Fibroblast of skin of back (primary cell): ENCODE results near the gene BCKDHA.
"Not testable (repeated sequence)": the region's sequence is repeated elsewhere in the genome, so short reads cannot be mapped to it uniquely, and the experiment has no call there.

Source experiments
- DNase-seq: peaks from one replicate; pipeline ENCODE4 v3.0.0-alpha.2; 2013

Gene BCKDHA

DNA sequence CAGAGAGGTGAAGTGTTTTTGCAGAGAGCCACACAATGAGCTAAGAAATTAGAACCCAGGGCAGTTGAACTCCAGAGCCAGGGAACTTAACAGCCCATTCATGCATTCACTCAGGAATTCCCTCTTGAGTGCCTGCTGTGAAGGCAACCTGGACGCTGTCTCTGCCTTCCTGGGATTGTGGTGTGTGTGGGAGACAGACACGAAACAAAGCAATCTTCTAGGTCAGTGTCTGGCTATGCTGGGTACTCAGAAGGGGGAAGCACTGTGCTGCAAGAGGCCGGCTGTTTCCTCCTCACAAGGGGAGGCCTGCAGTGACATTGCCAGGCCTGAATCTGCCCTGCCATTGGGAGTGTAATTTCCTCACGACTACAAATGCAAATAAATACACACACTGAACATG, 9.7 kb downstream of the BCKDHA start:
- no peak for DNase-seq

DNA sequence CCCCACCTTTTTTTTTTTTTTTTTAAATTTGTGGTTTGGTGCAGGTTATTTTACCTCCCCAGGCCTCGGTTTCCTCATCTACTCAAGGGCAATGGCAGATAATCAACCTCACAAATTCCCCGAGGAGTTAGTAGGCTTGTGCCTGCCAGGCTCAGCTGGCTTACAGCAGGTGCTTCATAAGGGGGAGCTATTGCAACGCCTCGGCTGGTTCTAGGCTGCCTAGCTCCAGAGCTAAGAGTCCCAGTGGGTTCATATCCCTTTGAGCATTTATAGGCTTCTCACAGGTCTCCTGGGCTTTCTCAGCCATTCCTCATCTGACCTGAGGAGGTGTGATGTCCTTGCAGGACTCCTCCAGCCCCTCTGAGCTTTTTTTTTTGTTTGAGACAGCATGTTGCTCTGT, 10.6 kb downstream of the BCKDHA start:
- DNase-seq = no peak

DNA sequence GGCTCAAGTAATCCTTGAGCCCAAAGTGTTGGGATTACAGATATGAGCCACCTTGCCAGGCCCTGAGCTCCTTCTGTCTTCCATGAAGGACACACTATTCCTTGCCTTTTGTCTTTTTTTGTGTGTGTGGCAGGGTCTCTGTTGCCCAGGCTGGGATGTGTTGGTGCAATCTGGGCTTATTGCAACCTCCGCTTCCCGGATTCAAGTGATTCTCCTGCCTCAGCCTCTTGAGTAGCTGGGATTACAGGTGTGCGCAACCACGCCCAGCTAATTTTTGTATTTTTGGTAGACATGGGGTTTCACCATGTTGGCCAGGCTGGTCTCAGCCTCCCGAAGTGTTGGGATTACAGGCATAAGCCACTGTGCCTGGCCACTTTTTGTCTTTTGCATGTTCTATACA, 11.2 kb downstream of the BCKDHA start:
- not testable (repeated sequence) for DNase-seq

DNA sequence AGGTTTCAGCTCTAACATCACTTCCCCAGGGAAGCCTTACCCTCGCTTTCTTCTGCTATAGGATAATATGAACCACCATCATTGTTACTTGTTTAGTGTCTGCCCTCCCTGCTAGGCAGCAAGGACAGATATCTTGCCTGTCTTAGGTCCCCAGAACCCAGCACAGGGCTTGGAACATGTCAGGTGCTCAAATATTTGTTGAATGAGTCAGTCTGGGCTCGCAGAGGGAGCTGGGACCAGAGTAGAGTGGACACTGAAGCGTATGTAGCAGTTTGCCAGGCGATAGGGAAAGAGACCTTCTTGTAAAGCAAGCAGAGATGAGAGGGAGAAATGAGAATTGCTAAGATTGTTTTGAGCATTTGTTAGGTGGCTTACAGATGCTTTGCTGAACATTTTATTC, 11.7 kb downstream of the BCKDHA start:
- peak; percentile 13 for DNase-seq

DNA sequence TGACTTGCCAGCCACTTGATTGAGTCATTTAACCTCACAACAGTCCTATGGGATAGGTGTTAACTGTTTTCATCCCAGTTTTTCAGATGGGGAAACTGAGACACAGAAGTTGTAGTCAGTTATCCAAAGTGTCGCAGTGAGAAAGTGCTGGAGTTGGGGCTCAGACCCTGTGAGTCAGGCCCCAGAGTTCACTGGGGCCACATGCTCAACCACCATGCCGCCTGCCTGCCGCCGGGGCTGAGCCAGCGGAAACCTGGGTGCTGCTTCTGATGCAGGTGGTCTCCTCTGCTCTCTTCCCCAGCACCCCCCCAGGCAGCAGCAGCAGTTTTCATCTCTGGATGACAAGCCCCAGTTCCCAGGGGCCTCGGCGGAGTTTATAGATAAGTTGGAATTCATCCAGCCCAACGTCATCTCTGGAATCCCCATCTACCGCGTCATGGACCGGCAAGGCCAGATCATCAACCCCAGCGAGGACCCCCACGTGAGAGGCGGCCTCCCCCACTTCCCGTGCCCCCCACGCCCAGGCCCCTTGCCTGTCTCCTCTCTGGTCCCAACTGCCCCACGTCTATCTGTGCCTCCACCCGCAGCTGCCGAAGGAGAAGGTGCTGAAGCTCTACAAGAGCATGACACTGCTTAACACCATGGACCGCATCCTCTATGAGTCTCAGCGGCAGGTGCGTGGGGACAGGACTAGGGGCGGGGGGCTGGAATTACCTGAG, 12.9 kb downstream of the BCKDHA start:
- no peak for DNase-seq

DNA sequence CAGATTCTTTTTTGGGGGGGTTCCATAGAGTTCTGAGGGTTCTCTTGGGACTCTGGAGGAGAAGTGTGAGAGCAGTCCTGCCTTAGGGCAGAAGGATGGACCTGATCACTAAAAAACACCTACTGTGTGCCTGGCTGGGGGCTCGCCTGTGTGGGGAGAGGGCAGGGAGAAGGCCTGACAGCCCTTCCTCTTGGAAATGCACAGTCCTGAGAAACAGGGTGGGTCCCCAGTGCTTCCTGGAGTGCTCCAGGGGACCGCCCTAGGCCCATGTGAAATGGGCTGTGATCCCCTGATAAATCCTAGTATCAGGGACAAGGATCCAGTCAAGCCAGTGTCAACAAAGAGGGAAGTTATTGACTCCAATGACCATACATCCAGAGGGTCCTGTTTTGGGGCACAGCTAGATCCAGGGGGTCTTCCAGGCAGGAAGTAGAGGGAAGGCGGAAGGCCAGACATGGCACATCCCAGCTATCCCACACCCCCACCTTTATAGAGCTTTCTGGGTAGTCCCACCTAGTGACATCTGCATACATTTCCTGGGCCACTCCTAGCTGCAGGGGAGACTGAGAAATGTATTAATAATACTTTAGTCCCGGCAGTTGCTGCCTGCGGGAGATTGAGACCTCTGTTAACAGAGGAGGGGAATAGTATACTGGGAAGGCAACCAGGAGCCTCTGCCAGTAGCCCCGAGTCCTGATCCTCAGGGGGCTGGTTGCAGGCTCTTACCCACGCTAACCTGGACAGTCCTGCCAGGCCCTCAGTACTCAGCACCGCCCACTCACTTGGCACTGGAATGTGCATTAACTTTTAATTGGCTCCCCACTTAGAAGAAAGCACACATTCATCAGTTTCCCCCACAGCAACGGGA, 13.7 kb downstream of the BCKDHA start:
- DNase-seq = no peak

DNA sequence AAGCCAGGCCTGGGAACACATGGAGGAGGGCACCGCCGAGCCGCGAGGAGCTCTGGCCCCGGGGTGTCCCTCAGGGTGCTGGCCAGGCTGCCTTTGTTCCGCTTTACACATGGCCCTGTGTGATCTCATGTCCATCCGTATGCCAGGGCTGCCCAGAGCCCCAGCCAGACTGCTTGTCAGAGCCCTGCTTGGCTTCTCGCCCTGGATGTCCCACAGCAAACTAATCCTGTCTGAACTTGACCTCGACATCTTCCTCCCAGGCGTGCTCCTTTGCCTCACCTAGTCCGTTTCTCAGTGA, 14.3 kb downstream of the BCKDHA start:
- no peak for DNase-seq

DNA sequence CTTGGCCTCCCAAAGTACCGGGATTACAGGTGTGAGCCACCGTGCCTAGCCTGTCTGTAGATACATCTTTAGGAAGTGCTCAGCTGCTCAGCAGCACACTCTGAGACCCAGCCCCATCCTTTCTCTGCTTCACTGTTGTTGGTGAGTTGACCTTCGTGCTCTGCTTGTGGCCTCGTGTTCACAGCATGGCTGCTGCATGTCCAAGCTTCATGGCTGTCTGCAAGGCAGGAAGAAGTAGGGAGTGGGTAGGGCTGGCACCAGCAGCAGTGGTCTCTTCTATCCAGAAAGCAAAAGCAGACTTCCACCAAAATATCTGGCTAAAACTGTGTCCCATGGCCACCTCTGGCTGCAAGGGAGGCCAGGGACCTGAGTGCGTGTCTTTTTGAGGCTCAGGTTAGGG, 15.3 kb downstream of the BCKDHA start:
- no peak for DNase-seq

DNA sequence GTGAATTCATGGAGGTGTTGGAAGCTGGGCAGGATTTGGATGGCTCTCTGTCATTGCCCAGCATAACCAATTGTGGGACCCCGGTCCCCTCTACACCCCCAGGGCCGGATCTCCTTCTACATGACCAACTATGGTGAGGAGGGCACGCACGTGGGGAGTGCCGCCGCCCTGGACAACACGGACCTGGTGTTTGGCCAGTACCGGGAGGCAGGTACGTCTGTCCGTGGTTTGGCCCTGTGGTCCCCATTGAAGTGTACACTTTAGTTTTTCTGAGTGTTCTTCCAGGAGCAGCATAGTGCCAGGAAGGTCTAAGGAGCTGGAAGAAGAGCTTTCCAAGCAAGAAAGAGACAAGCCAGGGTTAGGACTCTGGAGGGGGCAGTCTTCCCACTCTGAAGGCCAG, 16.3 kb downstream of the BCKDHA start:
- DNase-seq = no peak

DNA sequence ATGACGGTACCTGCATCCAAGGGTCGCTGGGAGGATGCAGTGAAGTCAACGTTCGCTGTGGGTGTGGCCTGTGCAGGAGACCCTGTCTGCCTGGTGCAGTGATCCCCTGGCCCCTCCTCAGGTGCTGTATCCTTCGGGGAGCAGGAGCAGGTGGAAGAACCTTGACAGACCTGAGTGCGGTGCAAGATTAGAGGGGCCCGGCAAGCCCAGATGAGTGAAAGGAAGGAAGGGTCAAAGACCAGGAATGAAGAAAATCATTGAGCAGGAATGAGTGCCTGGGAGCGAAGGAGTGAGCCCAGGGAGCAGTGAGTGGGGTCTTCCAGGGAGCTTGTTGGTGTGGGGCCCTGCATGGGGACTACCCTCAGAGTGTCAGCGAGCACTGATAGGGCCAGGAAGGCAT, 16.8 kb downstream of the BCKDHA start:
- DNase-seq = no peak

DNA sequence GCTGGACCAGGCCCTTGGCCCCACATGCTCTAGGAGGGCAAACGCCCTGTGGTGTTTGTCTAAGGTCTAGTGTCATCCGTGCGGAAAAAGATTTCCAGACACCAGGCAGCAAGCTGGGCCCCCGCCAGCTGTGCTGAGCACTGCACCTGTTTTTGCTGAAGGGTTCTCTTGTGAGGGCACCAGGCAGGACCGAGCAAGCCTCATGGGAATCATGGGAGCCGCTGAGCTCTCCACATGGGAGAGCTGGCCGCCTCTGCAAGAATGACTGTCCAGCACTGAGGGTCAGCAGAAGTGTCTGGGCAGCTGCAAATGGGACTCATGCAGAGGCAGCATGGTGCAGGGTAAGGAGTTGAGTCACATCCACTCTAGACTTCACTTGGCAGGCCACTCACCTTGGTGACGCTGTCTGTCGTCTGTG, 17.5 kb downstream of the BCKDHA start:
- DNase-seq = no peak

DNA sequence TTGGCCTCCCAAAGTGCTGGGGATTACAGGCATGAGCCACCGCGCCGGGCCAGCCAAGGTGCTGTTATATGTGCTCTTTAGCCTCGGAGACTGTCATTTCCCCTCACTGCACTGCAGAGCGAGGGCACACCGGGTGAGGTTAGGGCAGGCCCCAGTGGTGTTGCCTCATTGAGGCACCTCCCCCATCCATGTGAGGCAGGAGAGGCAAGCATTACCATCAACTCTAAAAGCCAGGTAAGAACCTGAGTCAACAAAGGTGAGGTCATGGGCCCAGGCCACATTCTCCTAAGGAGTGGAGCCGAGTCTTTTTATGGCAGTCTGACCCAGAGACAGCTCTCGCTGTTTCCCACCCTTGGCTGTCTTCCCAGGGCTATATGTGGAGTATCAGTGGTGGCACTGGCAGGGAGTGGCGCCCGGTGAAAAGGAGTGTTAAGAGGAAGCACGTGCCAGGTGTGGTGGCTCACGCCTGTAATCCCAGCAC, 18.6 kb downstream of the BCKDHA start:
- no peak for DNase-seq

DNA sequence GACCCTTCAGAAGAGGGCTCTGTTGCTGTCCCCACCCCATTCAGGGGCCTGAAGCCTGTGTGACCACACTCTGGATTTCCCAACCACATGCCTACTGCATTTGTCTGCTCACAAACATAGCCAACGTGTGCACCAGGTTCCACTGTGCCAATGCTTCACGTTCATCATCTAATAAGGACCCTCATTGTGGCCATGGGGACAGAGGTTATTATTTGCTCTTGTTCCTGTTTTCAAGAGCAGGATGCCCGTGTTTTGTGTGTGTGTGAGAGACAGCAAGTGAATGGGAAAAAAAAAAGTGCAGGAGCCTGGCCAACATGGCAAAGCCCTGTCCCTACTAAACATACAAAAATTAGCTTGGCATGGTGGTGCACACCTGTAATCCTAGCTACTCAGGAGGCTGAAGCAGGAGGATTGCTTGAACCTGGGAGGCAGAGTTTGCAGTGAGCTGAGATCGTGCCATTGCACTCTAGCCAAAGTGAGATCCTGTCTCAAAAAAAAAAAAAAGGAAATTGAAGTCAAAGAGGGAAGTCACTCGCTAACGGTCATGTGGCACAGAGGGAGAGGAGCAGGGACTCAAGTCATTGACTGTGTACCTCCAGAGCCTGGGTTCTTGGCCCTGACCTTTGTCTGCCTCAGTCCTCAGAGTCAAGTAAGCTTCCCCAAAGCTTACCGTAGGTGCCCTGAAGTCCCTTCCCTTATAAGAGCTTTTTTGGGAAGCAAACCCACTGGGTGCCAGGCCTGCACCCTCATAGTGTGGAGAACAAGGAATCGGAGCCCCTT, 22.7 kb downstream of the BCKDHA start:
- no peak for DNase-seq

DNA sequence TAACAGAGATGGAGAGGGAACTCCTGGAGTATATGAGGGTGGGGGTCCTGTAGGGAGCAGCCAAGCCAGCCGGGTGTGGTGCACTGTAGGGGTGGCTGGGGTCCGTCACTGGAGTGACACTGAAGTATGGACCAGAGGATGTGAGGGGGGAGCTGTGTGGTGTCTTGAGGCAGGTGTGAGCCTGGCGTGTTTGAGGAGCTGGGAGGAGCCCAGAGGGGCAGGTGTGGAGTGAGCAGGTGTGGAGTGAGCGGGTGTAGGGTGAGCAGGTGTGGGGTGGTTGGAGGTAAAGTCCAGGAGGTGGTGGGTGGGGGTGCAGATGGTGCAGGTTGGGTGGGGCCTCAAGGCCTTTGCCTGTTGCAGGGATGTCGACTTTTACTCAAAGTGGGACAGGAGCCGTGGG, 23.7 kb downstream of the BCKDHA start:
- DNase-seq = no peak

DNA sequence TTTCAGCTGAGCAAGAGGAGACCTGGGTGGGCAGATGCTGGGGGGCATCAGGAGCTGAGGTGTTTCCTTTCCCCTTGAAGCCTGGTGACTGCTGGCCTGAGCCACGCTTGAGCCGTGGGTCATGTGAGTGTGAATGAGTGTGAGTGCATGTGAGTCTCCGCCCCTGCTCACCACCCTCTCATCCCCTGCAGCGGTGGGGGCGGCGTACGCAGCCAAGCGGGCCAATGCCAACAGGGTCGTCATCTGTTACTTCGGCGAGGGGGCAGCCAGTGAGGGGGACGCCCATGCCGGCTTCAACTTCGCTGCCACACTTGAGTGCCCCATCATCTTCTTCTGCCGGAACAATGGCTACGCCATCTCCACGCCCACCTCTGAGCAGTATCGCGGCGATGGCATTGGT, 24.4 kb downstream of the BCKDHA start:
- DNase-seq = no peak

DNA sequence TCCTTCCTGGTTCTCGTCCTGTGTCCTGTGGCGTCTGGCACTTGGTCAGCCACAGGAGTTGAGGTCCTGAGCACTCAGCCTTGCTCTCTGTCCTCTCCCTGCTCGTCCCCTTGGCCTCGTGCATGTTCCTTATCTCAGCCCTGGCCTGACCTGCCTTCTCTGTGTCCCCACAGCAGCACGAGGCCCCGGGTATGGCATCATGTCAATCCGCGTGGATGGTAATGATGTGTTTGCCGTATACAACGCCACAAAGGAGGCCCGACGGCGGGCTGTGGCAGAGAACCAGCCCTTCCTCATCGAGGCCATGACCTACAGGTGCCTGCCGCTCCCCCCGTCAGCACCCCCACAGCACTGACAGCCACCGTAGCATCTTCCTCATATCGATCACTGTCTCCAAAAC, 24.8 kb downstream of the BCKDHA start:
- DNase-seq = no peak

DNA sequence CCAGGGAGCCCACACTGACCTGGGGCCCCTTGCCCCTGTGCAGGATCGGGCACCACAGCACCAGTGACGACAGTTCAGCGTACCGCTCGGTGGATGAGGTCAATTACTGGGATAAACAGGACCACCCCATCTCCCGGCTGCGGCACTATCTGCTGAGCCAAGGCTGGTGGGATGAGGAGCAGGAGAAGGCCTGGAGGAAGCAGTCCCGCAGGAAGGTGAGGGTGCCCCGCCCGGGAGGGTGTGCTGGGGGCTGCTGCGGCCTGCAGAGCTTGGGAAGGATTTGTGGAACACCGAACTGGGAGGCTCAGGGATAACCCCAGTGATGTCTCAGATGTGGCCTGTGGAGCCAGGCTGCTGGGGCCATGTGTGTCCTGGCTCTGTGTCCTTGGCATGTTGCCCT, 25.3 kb downstream of the BCKDHA start:
- no peak for DNase-seq

DNA sequence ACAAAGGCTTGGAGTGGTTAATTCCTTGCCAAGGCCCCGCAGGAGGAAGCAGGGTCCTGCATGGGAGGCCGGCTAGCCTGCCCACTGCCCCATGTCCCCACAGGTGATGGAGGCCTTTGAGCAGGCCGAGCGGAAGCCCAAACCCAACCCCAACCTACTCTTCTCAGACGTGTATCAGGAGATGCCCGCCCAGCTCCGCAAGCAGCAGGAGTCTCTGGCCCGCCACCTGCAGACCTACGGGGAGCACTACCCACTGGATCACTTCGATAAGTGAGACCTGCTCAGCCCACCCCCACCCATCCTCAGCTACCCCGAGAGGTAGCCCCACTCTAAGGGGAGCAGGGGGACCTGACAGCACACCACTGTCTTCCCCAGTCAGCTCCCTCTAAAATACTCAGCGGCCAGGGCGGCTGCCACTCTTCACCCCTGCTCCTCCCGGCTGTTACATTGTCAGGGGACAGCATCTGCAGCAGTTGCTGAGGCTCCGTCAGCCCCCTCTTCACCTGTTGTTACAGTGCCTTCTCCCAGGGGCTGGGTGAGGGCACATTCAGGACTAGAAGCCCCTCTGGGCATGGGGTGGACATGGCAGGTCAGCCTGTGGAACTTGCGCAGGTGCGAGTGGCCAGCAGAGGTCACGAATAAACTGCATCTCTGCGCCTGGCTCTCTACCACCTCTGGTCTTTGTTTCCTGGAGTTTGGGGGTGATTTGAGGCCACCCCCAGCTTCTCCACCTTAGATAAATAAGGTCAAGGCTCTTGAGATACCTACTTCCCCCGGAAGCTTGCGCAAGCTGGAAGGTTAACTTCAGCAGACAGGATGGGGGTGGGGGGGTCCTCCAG, 26.9 kb downstream of the BCKDHA start:
- DNase-seq = no peak

DNA sequence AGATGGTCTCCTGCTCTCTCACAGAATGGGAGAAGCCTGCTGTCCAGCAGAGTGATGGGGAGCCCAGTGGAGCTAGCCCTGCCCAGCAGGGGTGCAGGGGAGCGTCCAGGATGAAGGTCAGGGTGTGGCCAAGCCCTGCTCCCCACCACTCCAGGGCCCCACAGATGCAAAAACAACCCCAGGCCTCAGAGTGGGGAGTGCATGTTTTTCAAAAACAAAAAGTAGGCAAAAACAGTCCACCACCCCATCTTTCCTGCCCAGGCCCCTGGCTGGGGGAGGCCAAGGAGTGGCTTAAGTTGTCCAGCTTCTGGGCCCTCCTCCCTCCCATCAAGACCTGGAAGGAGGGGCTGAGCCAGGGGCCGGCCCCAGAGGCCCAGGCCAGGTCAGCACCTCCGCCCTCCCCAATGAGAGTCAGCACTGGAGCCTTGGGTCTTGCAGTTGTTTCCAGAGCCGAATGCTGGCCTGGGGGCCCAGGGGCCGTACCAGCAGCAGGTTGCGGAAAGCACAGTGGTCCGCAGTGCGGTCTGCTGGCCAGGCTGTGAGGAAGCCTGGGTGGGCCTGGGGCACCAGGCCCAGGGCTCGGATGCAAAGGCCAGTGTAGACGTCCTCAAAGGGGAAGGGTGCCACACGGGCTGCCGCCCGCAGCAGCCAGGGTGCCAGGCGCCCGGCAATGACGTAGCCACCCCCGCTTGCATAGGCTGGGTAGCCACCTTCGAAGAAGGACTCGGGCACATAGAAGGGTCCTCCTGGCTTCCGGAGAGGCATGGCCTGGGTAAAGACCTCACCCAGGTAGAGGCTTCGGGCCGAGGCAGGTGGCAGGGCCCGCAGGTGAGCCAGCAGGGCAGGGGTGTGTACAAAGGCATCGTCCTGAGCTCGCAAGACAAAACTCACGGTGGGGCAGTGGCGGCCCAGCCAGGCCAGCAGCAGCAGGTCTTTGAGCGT, 27.8 kb downstream of the BCKDHA start:
- DNase-seq = no peak

DNA sequence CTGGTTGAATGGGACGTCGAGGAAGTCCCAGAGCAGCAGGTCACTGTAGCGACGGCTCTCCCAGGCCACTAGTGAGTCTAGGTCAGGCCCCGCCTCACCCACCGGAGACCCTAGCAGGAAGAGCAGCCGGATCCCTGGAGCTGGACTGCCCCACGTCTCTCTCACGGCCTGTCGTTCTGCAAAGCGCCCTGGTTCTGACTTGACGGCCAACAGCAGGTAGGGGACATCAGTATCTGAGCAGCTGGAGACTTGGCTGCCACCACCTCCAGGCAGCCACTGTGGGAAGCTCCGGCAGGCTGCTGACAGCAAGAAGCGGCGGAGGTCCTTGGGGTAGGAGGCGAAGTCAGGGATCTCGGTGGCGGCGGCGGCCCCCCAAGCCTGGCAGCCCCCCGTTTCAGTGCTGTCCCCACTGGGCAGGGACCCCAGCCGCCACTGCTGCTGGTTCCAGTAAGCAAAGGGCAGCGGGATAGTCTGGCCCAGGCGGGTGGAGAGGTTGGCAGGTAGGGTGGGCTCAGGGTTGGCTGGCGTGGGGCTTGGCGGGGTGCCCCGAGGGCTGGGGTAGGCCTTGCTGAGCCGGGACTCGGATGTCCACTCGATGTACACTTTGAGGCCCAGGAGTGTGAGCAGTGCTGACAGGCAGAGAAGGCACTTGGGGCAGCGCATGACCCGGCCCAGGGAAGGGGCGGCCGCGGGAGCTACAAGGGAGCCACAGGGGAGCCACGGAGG, 28.7 kb downstream of the BCKDHA start:
- DNase-seq = no peak
